HFFc6 (cell line): Measurements from ENCODE around the gene KCNQ1. TPM values are rescaled to one million over a fixed set of nuclear protein-coding genes. Genes with fewer than 3 reads are reported as not detected.

Experiments used
- DNase-seq: peaks from one replicate; pipeline ENCODE4 v3.0.0-alpha.2; 2018
- H3K27ac Mint-ChIP-seq: 2 replicates; pipeline ENCODE4 v1.8.0; 2020; ENCODE audit warnings: mild to moderate bottlenecking, mixed read lengths
- H3K27me3 Mint-ChIP-seq: 2 replicates; pipeline ENCODE4 v1.8.0; 2021; ENCODE audit warnings: mild to moderate bottlenecking, moderate library complexity, mixed read lengths; ENCODE audit not compliant: insufficient read depth
- H3K36me3 Mint-ChIP-seq: 2 replicates; pipeline ENCODE4 v1.8.0; 2021; ENCODE audit warnings: low read depth, mixed read lengths
- H3K4me1 Mint-ChIP-seq: 2 replicates; pipeline ENCODE4 v1.8.0; 2020; ENCODE audit warnings: low read depth, mixed read lengths
- H3K4me3 Mint-ChIP-seq: 2 replicates; pipeline ENCODE4 v1.8.0; 2020; ENCODE audit warnings: mild to moderate bottlenecking, moderate library complexity, mixed read lengths
- H3K9me3 Mint-ChIP-seq: 2 replicates; pipeline ENCODE4 v1.8.0; 2020; ENCODE audit warnings: mild to moderate bottlenecking, mixed read lengths
- CTCF ChIP-seq: fragments of 200-600 bp; sonication (generic); IDR thresholded peaks from 2 replicates; pipeline ENCODE4 v1.5.0; 2021; ENCODE audit warnings: antibody characterized with exemption, mild to moderate bottlenecking
- total RNA-seq, 6 experiments: library from RNA; stranded (reverse); fragmentation: NEBNext Ultra II Directional; extraction: Animal tissue kit (Norgen Biotek cat#: 25700); gene quantifications; 2 replicates in 1 of 6; 3 replicates in 5 of 6; pipeline ENCODE4 v1.2.3, GENCODE V29; 2021

The KCNQ1 gene
- total RNA-seq, 6 experiments from 2014 or later, result not detected

- Mint-ChIP-seq H3K27ac (no peak overlapping the region), H3K9me3 (no peaks in the 10 kb centered on the region), H3K4me1 (no peaks in the 10 kb centered on the region), H3K27me3 (peaks cover 29% of the 10 kb centered on the region), H3K4me3 (no peak overlapping the region), H3K36me3 (no peaks in the 10 kb centered on the region)
- DNase-seq, result no peak
- TF ChIP-seq CTCF, result no peak
Measured at GRCh38 chr11:2466069-2466801, 21.4 kb downstream of the KCNQ1 start.

- no peak for DNase-seq
- H3K4me1 Mint-ChIP-seq, result no peaks in the 10 kb centered on the region
- H3K36me3 Mint-ChIP-seq, result no peaks in the 10 kb centered on the region
- TF ChIP-seq CTCF, result no peak
- H3K9me3 Mint-ChIP-seq, result 0 out of 2 replicates have a peak, but pooled peaks cover 4% of the 10 kb centered on the region
- H3K4me3 Mint-ChIP-seq, result no peak overlapping the region
- H3K27ac Mint-ChIP-seq, result no peak overlapping the region
- H3K27me3 Mint-ChIP-seq, result peaks cover 24% of the 10 kb centered on the region
Measured at GRCh38 chr11:2466869-2467694, 22.3 kb downstream of the KCNQ1 start.

- no peak overlapping the region for H3K4me3 Mint-ChIP-seq
Measured at GRCh38 chr11:2467695-2468055, 22.9 kb downstream of the KCNQ1 start.

GRCh38 chr11:2468363-2469235 is 23.8 kb downstream of the KCNQ1 start:
- no peak for DNase-seq
- TF ChIP-seq CTCF, result no peak
- H3K4me3 Mint-ChIP-seq, result no peak overlapping the region
- peaks cover 23% of the 10 kb centered on the region for H3K27me3 Mint-ChIP-seq
- no peaks in the 10 kb centered on the region for H3K36me3 Mint-ChIP-seq
- no peaks in the 10 kb centered on the region for H3K4me1 Mint-ChIP-seq
- H3K9me3 Mint-ChIP-seq, result 0 out of 2 replicates have a peak, but pooled peaks cover 4% of the 10 kb centered on the region
- no peak overlapping the region for H3K27ac Mint-ChIP-seq

More at GRCh38 chr11:2467695-2468055, 22.9 kb downstream of the KCNQ1 start:
- no peaks in the 10 kb centered on the region for H3K36me3 Mint-ChIP-seq
- no peak for DNase-seq
- H3K27ac Mint-ChIP-seq, result no peak overlapping the region
- H3K27me3 Mint-ChIP-seq, result peaks cover 23% of the 10 kb centered on the region
- TF ChIP-seq CTCF, result no peak
- 0 out of 2 replicates have a peak, but pooled peaks cover 4% of the 10 kb centered on the region for H3K9me3 Mint-ChIP-seq
- H3K4me1 Mint-ChIP-seq, result no peaks in the 10 kb centered on the region

GRCh38 chr11:2470495-2470894 is 25.7 kb downstream of the KCNQ1 start:
- no peak overlapping the region for H3K27ac Mint-ChIP-seq
- no peak for TF ChIP-seq CTCF
- H3K36me3 Mint-ChIP-seq, result no peaks in the 10 kb centered on the region
- H3K27me3 Mint-ChIP-seq, result peaks cover 19% of the 10 kb centered on the region
- H3K4me3 Mint-ChIP-seq, result no peak overlapping the region
- H3K4me1 Mint-ChIP-seq, result no peaks in the 10 kb centered on the region
- DNase-seq, result no peak
- 0 out of 2 replicates have a peak, but pooled peaks cover 4% of the 10 kb centered on the region for H3K9me3 Mint-ChIP-seq
